Prostate gland (tissue), 2 donors: ENCODE measurements around the gene LGI1. TPM values are rescaled to one million over a fixed set of nuclear protein-coding genes. Genes with fewer than 3 reads are reported as not detected.

Source experiments
- DNase-seq: peaks from one replicate; pipeline ENCODE4 v3.0.0-alpha.2; 2019; ENCODE audit warnings: low spot score
- H3K27ac ChIP-seq, 2 donors: fragments of 200-600 bp; sonication (generic); 2 replicates each; pipeline ENCODE4 v1.5.1; 2017 to 2019
- H3K27me3 ChIP-seq: fragments of 200-600 bp; sonication (generic); replicated peaks from 2 replicates; pipeline ENCODE4 v1.5.1; 2019; ENCODE audit not compliant: insufficient read depth
- H3K36me3 ChIP-seq, 2 donors: fragments of 200-600 bp; sonication (generic); 1 replicate in 1 of 2; 2 replicates in 1 of 2; pipeline versions ENCODE4 v1.5.1 to v1.8.1; 2017 to 2019
- H3K4me1 ChIP-seq: fragments of 200-600 bp; sonication (generic); replicated peaks from 2 replicates; pipeline ENCODE4 v1.5.1; 2019
- H3K4me3 ChIP-seq, 2 donors: fragments of 200-600 bp; sonication (generic); 2 replicates each; pipeline ENCODE4 v1.5.1; 2017 to 2019
- H3K9me3 ChIP-seq: fragments of 200-600 bp; sonication (generic); 2 replicates; pipeline ENCODE4 v1.5.1; 2017
- POLR2A ChIP-seq: fragments of 450-650 bp; IDR thresholded peaks from one replicate; pipeline ENCODE4 v1.6.1; 2016; ENCODE audit warnings: antibody characterized with exemption, mild to moderate bottlenecking
- POLR2AphosphoS5 ChIP-seq: sonication (generic); formaldehyde crosslinking; IDR thresholded peaks from one replicate; pipeline ENCODE4 v1.6.1; 2017; ENCODE audit warnings: antibody characterized with exemption
- WGBS: methylation state at CpG from one replicate; pipeline ENCODE4 v1.1.5; 2018; 5-methylcytosine and 5-hydroxymethylcytosine counted together
- intact Hi-C: fragments of 100-400 bp; cut with DNase I; formaldehyde crosslinking; loops from one replicate; pipeline ENCODE4 v1.14.2; 2022
- total RNA-seq, 2 donors: library from RNA; depleted of rRNA; stranded (reverse); fragments of >200 nt; gene quantifications; one replicate each; pipeline ENCODE4 v1.1.0, GENCODE V29; 2016
- TF ChIP-seq, protein P1 (sequence below), 4 experiments: fragments of 200-600 bp in 2 of 4; fragments of 450-650 bp in 2 of 4; sonication (generic) in 2 of 4; IDR thresholded peaks; 1 replicate in 3 of 4; 2 replicates in 1 of 4; pipeline ENCODE4 v1.5.1; 2016 to 2019; ENCODE audit warnings: antibody characterized with exemption in 4 of 4, mild to moderate bottlenecking in 2 of 4, moderate library complexity in 2 of 4

The LGI1 gene
- total RNA-seq, 2 donors from 2014 or later, result 0.23 to 0.91 TPM

DNA sequence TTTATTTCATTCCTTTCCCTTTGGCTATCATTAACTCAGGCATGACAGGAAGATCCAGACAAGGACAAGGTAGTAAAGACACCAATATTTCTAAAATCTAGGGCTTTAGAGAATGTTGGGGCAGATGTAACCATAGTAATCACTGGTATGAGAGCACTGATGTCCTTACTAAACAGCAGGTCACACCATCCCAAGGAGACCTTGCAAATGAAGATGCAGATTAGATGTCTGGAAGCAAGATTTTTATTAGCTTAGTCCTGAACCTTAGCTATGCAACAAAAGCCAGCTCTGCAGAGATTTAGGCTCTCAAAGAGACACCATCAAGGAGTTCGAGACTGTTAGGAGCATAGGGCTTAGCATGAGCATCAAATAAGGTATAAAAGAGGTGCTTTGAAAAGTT is 31.7 kb upstream of the LGI1 start:
- DNase-seq, result no peak
- Histone ChIP-seq H3K27ac (no peak overlapping the region), H3K36me3 (no peaks in the 10 kb centered on the region), H3K27me3 (no peaks in the 10 kb centered on the region), H3K9me3 (no peaks in the 10 kb centered on the region), H3K4me3 (no peak overlapping the region), H3K4me1 (no peaks in the 10 kb centered on the region)
- TF ChIP-seq POLR2A (no peak), POLR2AphosphoS5 (no peak)
- TF ChIP-seq, protein P1, sequence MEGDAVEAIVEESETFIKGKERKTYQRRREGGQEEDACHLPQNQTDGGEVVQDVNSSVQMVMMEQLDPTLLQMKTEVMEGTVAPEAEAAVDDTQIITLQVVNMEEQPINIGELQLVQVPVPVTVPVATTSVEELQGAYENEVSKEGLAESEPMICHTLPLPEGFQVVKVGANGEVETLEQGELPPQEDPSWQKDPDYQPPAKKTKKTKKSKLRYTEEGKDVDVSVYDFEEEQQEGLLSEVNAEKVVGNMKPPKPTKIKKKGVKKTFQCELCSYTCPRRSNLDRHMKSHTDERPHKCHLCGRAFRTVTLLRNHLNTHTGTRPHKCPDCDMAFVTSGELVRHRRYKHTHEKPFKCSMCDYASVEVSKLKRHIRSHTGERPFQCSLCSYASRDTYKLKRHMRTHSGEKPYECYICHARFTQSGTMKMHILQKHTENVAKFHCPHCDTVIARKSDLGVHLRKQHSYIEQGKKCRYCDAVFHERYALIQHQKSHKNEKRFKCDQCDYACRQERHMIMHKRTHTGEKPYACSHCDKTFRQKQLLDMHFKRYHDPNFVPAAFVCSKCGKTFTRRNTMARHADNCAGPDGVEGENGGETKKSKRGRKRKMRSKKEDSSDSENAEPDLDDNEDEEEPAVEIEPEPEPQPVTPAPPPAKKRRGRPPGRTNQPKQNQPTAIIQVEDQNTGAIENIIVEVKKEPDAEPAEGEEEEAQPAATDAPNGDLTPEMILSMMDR (IDR thresholded peaks at IDR 0.05), result no peak
- whole genome bisulfite sequencing, result 96% methylated on average over 1 of the region's 1 CpG
- intact Hi-C loops, result no loop called here

DNA sequence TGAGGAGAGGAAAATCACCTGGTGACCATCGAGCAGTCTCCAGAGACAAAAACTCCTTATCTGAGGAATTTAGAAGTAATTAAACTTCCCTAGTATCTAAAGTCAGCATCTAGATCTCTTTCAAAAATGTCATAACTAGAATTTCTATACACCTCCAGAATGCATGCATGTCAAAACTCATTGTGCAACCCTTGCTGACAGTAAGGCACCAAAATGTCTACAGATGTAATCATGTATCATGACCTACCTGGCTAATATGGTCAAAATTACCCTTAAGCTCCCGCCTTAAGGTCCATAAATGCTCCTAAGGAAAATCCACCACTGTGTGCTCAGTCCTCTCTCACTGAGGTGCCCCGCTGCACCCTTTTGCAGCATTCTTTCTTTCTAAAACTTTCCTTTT is 16.4 kb upstream of the LGI1 start:
- no peak for DNase-seq
- Histone ChIP-seq H3K4me3 (no peak overlapping the region), H3K27ac (no peak overlapping the region), H3K27me3 (no peaks in the 10 kb centered on the region), H3K4me1 (no peaks in the 10 kb centered on the region), H3K36me3 (no peaks in the 10 kb centered on the region), H3K9me3 (no peaks in the 10 kb centered on the region)
- intact Hi-C loops, result no loop called here
- TF ChIP-seq, protein P1 (IDR thresholded peaks at IDR 0.05), result no peak
- TF ChIP-seq POLR2A (no peak), POLR2AphosphoS5 (no peak)
- 66% methylated on average over 3 of the region's 3 CpGs for WGBS

DNA sequence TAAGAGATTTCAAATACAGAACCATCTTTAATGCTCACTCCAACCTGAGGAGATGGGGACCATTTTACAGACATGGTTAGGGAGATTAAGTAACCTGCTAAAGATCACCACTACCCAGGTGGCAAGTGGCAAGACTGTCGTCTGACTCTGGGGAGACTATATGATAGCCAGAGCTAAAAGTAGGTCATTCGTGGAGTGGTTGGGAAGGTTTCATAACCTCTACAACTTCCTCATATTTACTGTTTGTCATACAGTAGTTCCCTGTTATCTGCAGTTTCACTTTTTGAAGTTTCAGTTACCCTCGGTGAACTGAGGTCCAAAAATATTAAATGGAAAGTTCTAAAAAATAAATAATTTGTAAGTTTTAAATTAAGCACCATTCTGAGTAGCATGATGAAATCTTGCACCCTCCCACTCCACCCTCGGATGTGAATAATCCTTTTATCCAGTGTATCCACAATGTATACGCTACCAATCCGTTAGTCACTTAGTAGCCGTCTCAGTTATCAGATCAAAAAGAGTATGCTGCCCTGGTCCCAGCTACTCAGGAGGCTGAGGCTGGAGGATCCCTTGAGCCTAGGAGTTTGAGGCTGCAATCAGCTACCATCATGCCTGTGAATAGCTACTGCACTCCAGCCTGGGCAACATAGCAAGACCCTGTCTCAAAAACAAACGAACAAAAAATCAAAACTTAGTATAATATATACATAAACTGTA is 14.9 kb upstream of the LGI1 start:
- TF ChIP-seq POLR2A (no peak), POLR2AphosphoS5 (no peak)
- TF ChIP-seq, protein P1 (IDR thresholded peaks at IDR 0.05), result no peak
- no peak for DNase-seq
- WGBS, result 73% methylated on average over 8 of the region's 8 CpGs
- no peak overlapping the region for H3K27ac ChIP-seq
- H3K36me3 ChIP-seq, result no peaks in the 10 kb centered on the region
- no peaks in the 10 kb centered on the region for H3K4me1 ChIP-seq
- intact Hi-C loops, result no loop called here
- H3K4me3 ChIP-seq, result no peak overlapping the region
- H3K27me3 ChIP-seq, result no peaks in the 10 kb centered on the region
- no peaks in the 10 kb centered on the region for H3K9me3 ChIP-seq

DNA sequence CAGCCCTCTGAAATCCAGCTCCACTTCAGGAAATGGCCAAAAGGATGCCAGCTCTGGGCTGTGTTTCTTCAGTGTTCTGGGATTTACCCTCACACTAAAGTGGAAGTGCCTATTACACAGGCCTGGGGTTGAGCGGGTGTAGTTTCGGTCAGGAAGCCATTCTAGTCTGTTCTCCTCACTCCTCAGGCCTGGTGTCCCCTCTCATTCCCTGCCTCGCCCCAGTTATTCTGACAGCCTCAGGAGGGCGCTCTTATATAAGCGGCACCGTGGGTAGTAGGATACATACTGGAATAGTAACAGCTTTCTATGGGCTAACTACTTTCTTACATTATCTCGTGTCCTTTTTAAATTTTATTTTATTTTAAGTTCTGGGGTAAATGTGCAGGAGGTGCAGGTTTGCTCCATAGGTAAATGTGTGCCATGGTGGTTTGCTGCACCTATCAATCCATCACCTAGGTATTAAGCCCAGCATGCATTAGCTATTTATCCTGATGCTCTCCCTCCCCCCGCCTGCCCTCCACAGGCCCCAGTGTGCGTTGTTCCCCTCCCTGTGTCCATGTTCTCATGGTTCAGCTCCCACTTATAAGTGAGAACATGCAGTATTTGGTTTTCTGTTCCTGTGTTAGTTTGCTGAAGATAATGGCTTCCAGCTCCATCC is 12.2 kb upstream of the LGI1 start:
- WGBS, result 67% methylated on average over 9 of the region's 9 CpGs
- DNase-seq, result no peak

More for the DNA sequence above, 12.2 kb upstream of the LGI1 start:
- no peaks in the 10 kb centered on the region for H3K9me3 ChIP-seq
- H3K36me3 ChIP-seq, result no peaks in the 10 kb centered on the region
- H3K4me1 ChIP-seq, result no peaks in the 10 kb centered on the region
- H3K27me3 ChIP-seq, result no peaks in the 10 kb centered on the region
- no peak overlapping the region for H3K4me3 ChIP-seq
- H3K27ac ChIP-seq, result no peak overlapping the region
- TF ChIP-seq, protein P1 (IDR thresholded peaks at IDR 0.05), result peak in 2 of 4 experiments; percentile 19 to 20
- no peak for TF ChIP-seq POLR2A
- TF ChIP-seq POLR2AphosphoS5, result no peak
- intact Hi-C loops, result no loop called here
